B cell (primary cell): ENCODE data around the gene ZNF587B. TPM values are rescaled to one million over a fixed set of nuclear protein-coding genes. Genes with fewer than 3 reads are reported as not detected.
"Not testable (repeated sequence)": the region's sequence is repeated elsewhere in the genome, so short reads cannot be mapped to it uniquely, and the experiment has no call there.

Experiments used
- ATAC-seq: fragments of 200-7000 bp; cut with Tn5 transposase; one replicate; pipeline ENCODE4 v1.10.0; 2021; ENCODE audit warnings: low read depth, mild to moderate bottlenecking, moderate number of reproducible peaks, moderate library complexity
- CTCF ChIA-PET: fragments of 350-600 bp; sonication (Branson Sonifier 250); formaldehyde crosslinking; loops from one replicate; lab custom pipeline; 2021; ENCODE audit warnings: antibody characterized with exemption, inconsistent platforms; lab: Charles Lee
- POLR2A ChIA-PET: fragments of 350-600 bp; sonication (Branson Sonifier 250); formaldehyde crosslinking; loops from one replicate; lab custom pipeline; 2021; ENCODE audit warnings: antibody characterized with exemption; lab: Charles Lee
- DNase-seq: peaks from one replicate; pipeline ENCODE4 v3.0.0; 2013
- H2AFZ ChIP-seq: 2 replicates; pipeline ENCODE4 v1.6.1; 2012; ENCODE audit warnings: mild to moderate bottlenecking, low read depth, low read length; ENCODE audit not compliant: insufficient read depth, poor library complexity, severe bottlenecking
- H3K27ac ChIP-seq, 2 donors: 1 replicate in 1 of 2; 2 replicates in 1 of 2; pipeline ENCODE4 v1.5.1; 2012 to 2013; ENCODE audit warnings: low read length in 2 of 2, mild to moderate bottlenecking in 2 of 2, moderate library complexity in 1 of 2
- H3K27me3 ChIP-seq, 4 experiments: fragments of 200-600 bp in 1 of 4; sonication (generic) in 1 of 4; replicated peaks in 1 of 4; 1 replicate in 2 of 4; 2 replicates in 2 of 4; pipeline versions ENCODE4 v1.6.1 to v1.7.0; 2013 to 2016; ENCODE audit warnings: low read length in 3 of 4, mild to moderate bottlenecking in 2 of 4, mixed read lengths in 1 of 4, moderate library complexity in 1 of 4; ENCODE audit not compliant: insufficient read depth in 4 of 4, control insufficient read depth in 3 of 4; ENCODE audit errors: control extremely low read depth in 1 of 4
- H3K36me3 ChIP-seq, 2 experiments: replicated peaks in 1 of 2; 1 replicate in 1 of 2; 2 replicates in 1 of 2; pipeline versions ENCODE4 v1.6.1 to v1.7.1; 2013; ENCODE audit warnings: low read length in 1 of 2; ENCODE audit not compliant: insufficient read depth in 2 of 2, control insufficient read depth in 1 of 2; ENCODE audit errors: control extremely low read depth in 1 of 2, extremely low read depth in 1 of 2
- H3K4me1 ChIP-seq, 2 donors: fragments of 200-600 bp in 1 of 2; sonication (generic) in 1 of 2; 1 replicate in 1 of 2; 2 replicates in 1 of 2; pipeline versions ENCODE4 v1.5.1 to v1.6.1; 2013 to 2017; ENCODE audit warnings: low read length in 2 of 2; ENCODE audit not compliant: control insufficient read depth in 2 of 2, insufficient read depth in 2 of 2
- H3K4me2 ChIP-seq: replicated peaks from 2 replicates; pipeline ENCODE3; 2012; ENCODE audit warnings: mild to moderate bottlenecking, low read depth, low read length; ENCODE audit not compliant: poor library complexity, severe bottlenecking
- H3K4me3 ChIP-seq, 5 experiments: fragments of 200-600 bp in 1 of 5; sonication (generic) in 1 of 5; 1 replicate in 3 of 5; 2 replicates in 2 of 5; pipeline versions ENCODE4 v1.5.1 to v1.7.0; 2011 to 2016; ENCODE audit warnings: low read length in 4 of 5, mild to moderate bottlenecking in 4 of 5, low read depth in 2 of 5, control low read depth in 1 of 5, moderate library complexity in 1 of 5; ENCODE audit not compliant: insufficient read depth in 1 of 5; ENCODE audit errors: control extremely low read depth in 1 of 5, extremely low read depth in 1 of 5
- H3K79me2 ChIP-seq: fragments of 200-600 bp; sonication (generic); one replicate; pipeline ENCODE4 v1.6.0; 2016; ENCODE audit warnings: low read length; ENCODE audit not compliant: control insufficient read depth, insufficient read depth
- H3K9ac ChIP-seq: fragments of 200-600 bp; sonication (generic); 2 replicates; pipeline ENCODE4 v1.6.1; 2017; ENCODE audit warnings: mild to moderate bottlenecking, low read length, moderate library complexity
- H3K9me3 ChIP-seq, 3 donors: one replicate each; pipeline versions ENCODE4 v1.6.1 to v1.7.1; 2013; ENCODE audit warnings: low read length in 2 of 3; ENCODE audit not compliant: control insufficient read depth in 2 of 3, insufficient read depth in 1 of 3; ENCODE audit errors: control extremely low read depth in 1 of 3
- H4K20me1 ChIP-seq: 2 replicates; pipeline ENCODE4 v1.6.0; 2012; ENCODE audit warnings: mild to moderate bottlenecking, low read length; ENCODE audit not compliant: insufficient read depth, control insufficient read depth, poor library complexity, severe bottlenecking
- H3K27ac Mint-ChIP-seq: one replicate; pipeline ENCODE4 v1.8.0; 2021; ENCODE audit warnings: mixed read lengths
- H3K27me3 Mint-ChIP-seq: one replicate; pipeline ENCODE4 v1.8.0; 2021; ENCODE audit warnings: mixed read lengths
- H3K4me1 Mint-ChIP-seq: one replicate; pipeline ENCODE4 v1.8.0; 2021; ENCODE audit warnings: mixed read lengths
- H3K4me3 Mint-ChIP-seq: one replicate; pipeline ENCODE4 v1.8.0; 2021; ENCODE audit warnings: mixed read lengths
- H3K9me3 Mint-ChIP-seq: one replicate; pipeline ENCODE4 v1.8.0; 2022; ENCODE audit warnings: mixed read lengths; ENCODE audit not compliant: insufficient read depth
- CTCF ChIP-seq: fragments of 200-600 bp; IDR thresholded peaks from one replicate; pipeline ENCODE4 v1.8.0; 2022; ENCODE audit warnings: antibody characterized with exemption, mild to moderate bottlenecking
- EZH2 ChIP-seq: IDR thresholded peaks from 2 replicates; pipeline ENCODE4 v1.6.1; 2012; ENCODE audit warnings: borderline replicate concordance, low read depth, mild to moderate bottlenecking, moderate library complexity, low read length; ENCODE audit not compliant: insufficient read depth, poor library complexity, severe bottlenecking
- WGBS: methylation state at CpG from one replicate; pipeline ENCODE4 v1.1.5; 2013; ENCODE audit warnings: missing lambda C conversion rate; ENCODE audit not compliant: insufficient coverage; 5-methylcytosine and 5-hydroxymethylcytosine counted together
- intact Hi-C: fragments of 100-400 bp; cut with micrococcal nuclease; formaldehyde crosslinking; loops from one replicate; pipeline ENCODE4 v1.10.0; 2022
- polyA plus RNA-seq: library from polyadenylated mRNA; depleted of rRNA; stranded (reverse); fragments of >200 nt; gene quantifications from 2 replicates; pipeline ENCODE4 v1.2.3, GENCODE V29; 2012
- total RNA-seq, 2 donors: library from RNA; stranded (reverse); fragments of 120-200 nt in 1 of 2; gene quantifications; 1 replicate in 1 of 2; 2 replicates in 1 of 2; pipeline versions ENCODE4 v1.2.3 to v1.2.4, GENCODE V29; 2013 to 2022

Gene ZNF587B
- total and polyA plus RNA-seq, 2 donors (not counting 1 experiment from before 2014, with no cell fraction given), result 9.9 to 29.1 TPM

DNA sequence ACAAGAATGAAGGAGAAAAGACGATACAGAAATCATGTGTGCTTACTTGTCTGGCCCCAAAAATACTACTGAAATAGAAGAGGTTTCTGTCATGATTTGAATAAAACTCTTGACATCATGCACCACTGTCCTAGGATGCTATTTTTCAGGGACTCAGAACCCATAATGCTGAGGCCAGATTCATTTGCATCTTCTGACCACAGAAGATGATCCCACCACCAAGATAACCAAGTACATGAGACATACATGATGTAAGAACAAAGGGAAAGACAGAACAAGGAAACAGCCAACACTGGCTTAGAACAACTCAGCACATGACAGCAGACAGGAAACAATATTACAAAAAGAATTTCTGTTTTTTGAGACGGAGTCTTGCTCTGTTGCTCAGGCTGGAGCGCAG lies 17.9 kb upstream of the ZNF587B start:
- peaks cover 9 to 26% of the 10 kb centered on the region in 2 experiments for H3K36me3 ChIP-seq
- CTCF ChIA-PET, result no interaction called here
- 45% methylated on average over 2 of the region's 3 CpGs for WGBS
- POLR2A ChIA-PET, result interaction anchor here (1.0 kb wide), 1 partner anchor 37 kb away, joined by 3 read pairs; the partner anchor contains the start of gene ZNF587
- Mint-ChIP-seq H3K9me3 (no peaks in the 10 kb centered on the region), H3K27me3 (no peaks in the 10 kb centered on the region), H3K27ac (no peak overlapping the region), H3K4me1 (peaks cover 39% of the 10 kb centered on the region), H3K4me3 (peak overlapping the region; percentile 44)
- no peak for TF ChIP-seq EZH2
- no peak for TF ChIP-seq CTCF
- H3K4me1 ChIP-seq, result peaks cover 12 to 26% of the 10 kb centered on the region in 2 donors
- peaks cover 56% of the 10 kb centered on the region for H3K79me2 ChIP-seq
- H2AFZ ChIP-seq, result no peak overlapping the region
- peak; percentile 31 for DNase-seq
- no peaks in the 10 kb centered on the region for H3K27me3 ChIP-seq
- intact Hi-C loops, result loop anchor here (10.0 kb wide), 2 partner anchors 177 to 377 kb away; partner anchors contain the start of genes ZNF211 and ZNF749
- H3K9me3 ChIP-seq, result no peaks in the 10 kb centered on the region
- H4K20me1 ChIP-seq, result no peaks in the 10 kb centered on the region
- ATAC-seq, result no peak
- no peak overlapping the region for H3K4me2 ChIP-seq
- H3K27ac ChIP-seq, result peak overlapping the region in 1 of 2 donors; percentile 35
- no peak overlapping the region for H3K4me3 ChIP-seq
- no peak overlapping the region for H3K9ac ChIP-seq

DNA sequence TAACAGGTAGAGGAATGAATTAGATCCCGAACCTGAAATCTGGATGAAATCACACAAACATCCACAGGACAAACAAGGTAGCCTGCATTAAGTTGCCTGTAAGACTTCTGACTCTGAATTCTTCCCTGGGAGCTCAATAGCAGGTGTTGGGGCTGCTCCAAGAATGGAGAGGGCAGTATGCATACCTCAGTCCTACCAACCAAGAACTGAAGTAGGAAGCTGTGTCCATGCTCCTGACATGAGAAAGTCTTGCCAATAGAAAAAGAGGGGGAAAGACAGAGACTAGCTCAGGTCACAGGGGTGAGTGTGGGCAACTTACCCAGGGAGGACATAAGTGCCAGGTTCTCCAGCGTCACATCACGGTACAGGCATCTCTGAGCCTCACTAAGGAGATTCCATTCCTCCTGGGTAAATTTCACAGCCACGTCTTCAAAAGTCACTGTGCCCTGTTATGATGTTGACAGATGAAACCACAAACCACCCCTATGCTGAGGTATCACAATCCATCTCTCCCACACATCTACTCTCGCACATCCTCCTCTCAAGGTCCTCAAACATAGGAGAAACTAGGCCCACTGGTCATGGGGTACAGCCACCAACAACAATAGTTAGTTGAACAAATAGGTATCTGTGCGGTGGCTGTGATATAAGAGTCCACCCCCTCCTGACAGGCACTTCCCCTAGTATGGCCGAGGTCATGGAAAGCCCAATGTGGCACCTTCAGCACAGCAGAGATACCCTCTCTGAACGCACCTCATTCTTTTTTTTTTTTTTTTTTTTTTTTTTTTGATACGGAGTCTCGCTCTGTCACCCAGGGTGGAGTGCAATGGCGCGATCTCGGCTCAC lies 16.9 kb upstream of the ZNF587B start:
- H4K20me1 ChIP-seq, DNase-seq, ATAC-seq, H3K27ac ChIP-seq, H2AFZ ChIP-seq, H3K27ac Mint-ChIP-seq, H3K9ac ChIP-seq, H3K27me3 Mint-ChIP-seq, H3K9me3 Mint-ChIP-seq, POLR2A ChIA-PET, CTCF ChIA-PET, H3K27me3 ChIP-seq, H3K9me3 ChIP-seq: not testable (repeated sequence)
- WGBS, result 100% methylated on average over 6 of the region's 13 CpGs
- peaks cover 39% of the 10 kb centered on the region for H3K4me1 Mint-ChIP-seq
- intact Hi-C loops, result loop anchor here (10.0 kb wide), 2 partner anchors 178 to 378 kb away; partner anchors contain the start of genes ZNF211 and ZNF749
- H3K4me3 Mint-ChIP-seq, result peak overlapping the region; percentile 77
- Histone ChIP-seq H3K4me2 (peak overlapping the region; percentile 91), H3K36me3 (peaks cover 5 to 19% of the 10 kb centered on the region in 2 experiments), H3K4me3 (peak overlapping the region in 1 of 5 experiments; percentile 87), H3K79me2 (peaks cover 62% of the 10 kb centered on the region), H3K4me1 (peaks cover 12 to 26% of the 10 kb centered on the region in 2 donors)
